Adrenal gland (tissue), 5 donors: ENCODE results near the gene CFAP92.

Experiments
- CTCF ChIP-seq, 6 experiments: fragments of 450-650 bp in 4 of 6; fragments of 200-600 bp in 2 of 6; sonication (generic) in 1 of 6; IDR thresholded peaks; 1 replicate in 5 of 6; 2 replicates in 1 of 6; pipeline versions ENCODE4 v1.5.1 to v1.8.0; 2016 to 2021; ENCODE audit warnings: antibody characterized with exemption in 6 of 6, mild to moderate bottlenecking in 2 of 6, moderate library complexity in 1 of 6
- POLR2A ChIP-seq, 2 donors: fragments of 450-650 bp; IDR thresholded peaks; one replicate each; pipeline ENCODE4 v1.6.1; 2017; ENCODE audit warnings: antibody characterized with exemption in 2 of 2, mild to moderate bottlenecking in 2 of 2, moderate library complexity in 1 of 2
- donor health status: DM: no; HTN: no; CAD: no.

GRCh38 chr3:129025108-129025507 lies 31.2 kb upstream of the CFAP92 start:
- TF ChIP-seq CTCF (IDR thresholded peaks at IDR 0.05) (no peak), POLR2A (IDR thresholded peaks at IDR 0.05) (no peak)
